AG09309 (cell line): ENCODE data around the gene RIPOR3.
"Not testable (repeated sequence)": the region's sequence is repeated elsewhere in the genome, so short reads cannot be mapped to it uniquely, and the experiment has no call there.

Source experiments
- DNase-seq: peaks from one replicate; pipeline ENCODE4 v3.0.0-alpha.2; 2010; ENCODE audit warnings: low read depth
- H3K4me3 ChIP-seq: 2 replicates; pipeline ENCODE4 v1.5.1; 2011; ENCODE audit warnings: mild to moderate bottlenecking, low read depth, low read length, moderate library complexity; ENCODE audit not compliant: control insufficient read depth
- TF ChIP-seq, protein P1 (sequence below): IDR thresholded peaks from 2 replicates; pipeline ENCODE4 v1.5.1; 2011; ENCODE audit warnings: mild to moderate bottlenecking, low read depth, low read length, inconsistent platforms; ENCODE audit not compliant: insufficient read depth, control insufficient read depth; ENCODE audit errors: missing control alignments

The RIPOR3 gene

DNA sequence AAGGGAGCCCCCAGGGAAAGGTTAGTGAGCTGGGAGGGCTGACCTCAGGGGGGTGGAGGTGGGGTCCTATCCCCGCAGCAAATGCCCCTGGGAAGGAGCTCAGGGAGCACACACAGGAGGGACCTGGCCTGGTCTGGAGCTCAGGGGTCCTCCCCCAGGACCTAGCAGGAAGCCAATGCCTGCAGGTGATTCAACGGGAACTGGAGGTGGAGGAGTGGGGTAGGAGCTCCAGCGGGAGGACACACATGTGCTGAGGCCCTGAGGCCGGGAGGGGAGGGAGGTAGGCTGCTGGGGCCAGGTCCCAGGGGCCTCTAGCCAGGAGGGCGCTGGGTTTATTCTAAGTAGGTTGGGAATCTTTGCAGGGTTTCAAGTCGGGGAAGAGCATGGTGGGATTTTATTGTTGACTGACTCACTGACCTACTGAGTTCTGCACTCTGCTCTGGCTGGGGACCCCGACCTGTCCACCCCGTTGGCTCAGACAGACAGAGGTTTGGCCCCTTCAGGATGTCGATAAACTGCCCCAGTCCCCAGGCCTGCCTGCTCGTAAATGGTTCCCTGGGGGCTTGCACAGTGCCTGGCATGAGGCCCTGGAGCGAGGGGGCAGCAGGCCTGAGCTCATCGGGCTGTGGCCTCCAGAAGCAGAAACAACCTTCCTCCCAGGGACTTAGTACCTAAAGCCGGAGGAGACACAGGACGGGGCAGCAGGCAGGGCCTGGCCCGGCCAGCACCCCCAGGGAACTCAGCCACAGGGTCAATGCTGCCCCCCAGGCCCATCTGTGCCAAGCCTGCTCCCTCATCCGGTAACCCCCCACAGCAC, 62.3 kb downstream of the RIPOR3 start:
- TF ChIP-seq, protein P1, sequence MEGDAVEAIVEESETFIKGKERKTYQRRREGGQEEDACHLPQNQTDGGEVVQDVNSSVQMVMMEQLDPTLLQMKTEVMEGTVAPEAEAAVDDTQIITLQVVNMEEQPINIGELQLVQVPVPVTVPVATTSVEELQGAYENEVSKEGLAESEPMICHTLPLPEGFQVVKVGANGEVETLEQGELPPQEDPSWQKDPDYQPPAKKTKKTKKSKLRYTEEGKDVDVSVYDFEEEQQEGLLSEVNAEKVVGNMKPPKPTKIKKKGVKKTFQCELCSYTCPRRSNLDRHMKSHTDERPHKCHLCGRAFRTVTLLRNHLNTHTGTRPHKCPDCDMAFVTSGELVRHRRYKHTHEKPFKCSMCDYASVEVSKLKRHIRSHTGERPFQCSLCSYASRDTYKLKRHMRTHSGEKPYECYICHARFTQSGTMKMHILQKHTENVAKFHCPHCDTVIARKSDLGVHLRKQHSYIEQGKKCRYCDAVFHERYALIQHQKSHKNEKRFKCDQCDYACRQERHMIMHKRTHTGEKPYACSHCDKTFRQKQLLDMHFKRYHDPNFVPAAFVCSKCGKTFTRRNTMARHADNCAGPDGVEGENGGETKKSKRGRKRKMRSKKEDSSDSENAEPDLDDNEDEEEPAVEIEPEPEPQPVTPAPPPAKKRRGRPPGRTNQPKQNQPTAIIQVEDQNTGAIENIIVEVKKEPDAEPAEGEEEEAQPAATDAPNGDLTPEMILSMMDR, result no peak
- H3K4me3 ChIP-seq, result no peak overlapping the region

DNA sequence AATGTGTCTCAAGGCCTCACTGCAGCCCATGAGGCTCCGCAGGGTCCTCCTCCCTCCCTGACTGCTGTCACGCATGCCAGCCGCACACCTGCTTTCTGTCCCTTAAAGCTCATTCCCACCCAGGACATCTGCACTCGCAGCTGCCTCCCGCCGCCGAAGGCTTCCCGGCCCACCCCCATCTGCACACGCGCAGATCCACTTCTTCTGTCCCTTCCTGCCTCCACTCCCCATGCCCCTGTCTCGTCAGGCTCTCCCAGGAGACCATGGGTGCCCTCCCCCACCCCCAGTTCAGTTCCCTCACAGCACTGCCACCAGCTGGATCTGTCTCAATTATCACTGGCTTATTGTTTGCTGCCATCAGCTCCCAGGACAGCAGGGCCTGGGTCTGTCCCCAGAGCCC, 63.0 kb downstream of the RIPOR3 start:
- TF ChIP-seq, protein P1, result no peak
- no peak overlapping the region for H3K4me3 ChIP-seq
- no peak for DNase-seq

More for the DNA sequence above, 62.3 kb downstream of the RIPOR3 start:
- no peak for DNase-seq

DNA sequence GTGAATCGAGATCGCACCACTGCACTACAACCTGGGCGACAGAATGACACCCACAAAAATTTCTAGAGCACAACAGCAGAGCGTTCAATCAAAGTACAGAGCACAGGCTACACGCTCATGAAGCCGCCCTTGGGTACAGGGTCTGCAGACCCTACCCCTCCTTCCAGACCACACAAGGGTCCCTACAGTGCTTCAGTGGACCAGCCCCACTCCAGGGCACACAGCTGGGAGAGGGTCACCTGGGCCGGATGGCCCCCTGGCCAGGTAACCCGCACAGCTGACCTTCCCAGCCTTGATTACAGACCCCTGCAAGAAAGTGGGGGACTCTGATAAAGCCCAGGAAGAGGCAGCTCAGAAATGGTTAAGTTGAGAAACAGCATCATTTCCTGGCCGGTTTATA, 63.6 kb downstream of the RIPOR3 start:
- TF ChIP-seq, protein P1, result no peak
- H3K4me3 ChIP-seq, result no peak overlapping the region

DNA sequence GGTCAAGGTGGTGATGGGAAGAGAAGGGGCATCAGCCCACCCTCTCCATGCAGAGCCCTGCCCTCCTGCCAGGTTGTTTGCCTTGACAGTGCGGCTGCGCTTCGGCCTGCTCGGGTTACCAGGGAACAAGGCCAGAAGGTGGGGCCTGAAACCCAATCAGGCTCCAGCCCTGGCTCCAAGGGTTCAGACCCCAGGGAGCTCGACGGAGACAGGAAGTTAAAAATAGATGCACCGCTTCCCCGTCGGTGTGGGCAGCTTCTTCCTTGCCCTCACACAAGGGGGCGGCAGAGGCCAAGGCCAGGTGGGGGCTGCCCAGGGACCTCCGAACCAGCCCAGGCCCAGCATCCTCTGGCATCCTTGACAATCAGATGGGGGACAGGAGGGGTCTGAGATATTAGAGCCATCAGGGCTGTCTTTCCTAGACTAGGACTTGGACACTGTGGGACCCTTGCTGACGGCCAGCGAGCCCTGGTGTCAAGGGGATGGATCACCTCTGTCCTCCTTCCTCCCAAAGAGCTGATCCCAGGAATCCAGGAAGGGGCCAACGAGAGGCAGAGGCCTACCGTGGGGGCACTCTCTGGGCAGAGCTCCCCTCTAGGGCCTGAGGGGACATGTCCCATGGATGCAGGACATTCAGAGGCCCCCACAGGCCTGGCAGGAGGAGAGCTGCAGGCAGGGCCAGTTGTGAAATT, 65.2 kb downstream of the RIPOR3 start:
- no peak overlapping the region for H3K4me3 ChIP-seq
- DNase-seq, result no peak
- TF ChIP-seq, protein P1, result peak; percentile 77

More for the DNA sequence above, 63.6 kb downstream of the RIPOR3 start:
- no peak for DNase-seq

DNA sequence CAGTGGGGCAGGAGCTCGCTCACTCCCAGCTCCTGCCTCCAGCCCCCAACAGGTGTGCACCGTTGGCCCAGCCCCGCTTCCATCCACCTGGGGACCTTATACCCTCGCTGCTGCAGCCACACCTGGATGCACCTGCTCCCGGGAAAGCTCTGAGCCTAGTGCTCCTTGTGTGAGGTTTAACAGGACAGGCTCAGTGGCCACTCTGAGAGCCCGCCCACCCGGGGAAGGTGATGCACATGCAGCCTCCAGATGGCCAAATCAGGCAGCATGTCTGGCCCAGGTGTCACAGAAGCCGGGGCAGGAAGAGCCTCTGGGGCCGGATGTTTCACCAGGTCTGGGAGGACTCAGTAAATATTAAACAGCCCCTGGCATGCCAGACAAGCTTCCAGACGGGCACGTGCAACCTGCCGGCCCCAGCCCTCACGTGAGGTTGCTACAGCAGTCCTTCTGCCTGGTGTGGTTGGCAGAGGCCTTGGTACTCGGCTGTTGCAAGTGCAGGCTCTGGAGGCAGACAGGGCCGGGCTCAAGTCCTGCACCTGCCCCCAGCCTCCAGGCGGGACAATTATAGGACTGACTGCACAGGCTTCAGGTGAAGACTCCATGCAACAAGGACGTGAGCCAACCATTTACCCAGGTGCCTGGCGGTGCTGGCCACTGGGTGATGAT, 66.9 kb downstream of the RIPOR3 start:
- no peak for DNase-seq
- H3K4me3 ChIP-seq, result no peak overlapping the region
- TF ChIP-seq, protein P1, result no peak

DNA sequence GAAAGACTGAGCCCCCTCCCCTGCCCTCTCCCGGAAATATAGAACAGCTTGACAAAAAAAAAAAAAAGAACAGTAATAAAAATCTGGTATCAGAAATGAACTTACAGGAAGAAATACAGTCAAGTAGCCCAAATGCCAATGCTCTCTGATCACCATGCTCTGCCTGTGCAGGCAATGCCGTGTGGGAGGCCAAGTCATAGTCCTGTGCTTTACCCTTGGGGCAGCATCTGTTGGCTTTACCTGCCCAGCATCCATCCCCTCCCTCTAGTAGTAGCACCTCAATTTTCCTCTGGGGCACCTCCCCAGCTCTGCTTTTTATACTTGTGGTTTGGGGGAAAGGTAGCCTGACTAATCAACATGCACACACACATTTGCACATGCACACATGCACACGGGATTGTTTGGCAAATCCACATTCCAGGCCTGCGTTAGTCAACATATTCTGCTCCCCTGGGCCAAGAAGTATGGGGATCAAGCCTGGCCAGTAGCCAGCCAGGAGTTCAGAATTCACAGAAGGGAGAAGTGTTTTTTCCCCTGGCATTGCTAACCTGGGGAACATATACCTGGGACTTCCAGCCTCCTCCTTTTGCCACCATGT, 70.2 kb downstream of the RIPOR3 start:
- DNase-seq, result no peak
- TF ChIP-seq, protein P1, result no peak
- H3K4me3 ChIP-seq, result no peak overlapping the region

DNA sequence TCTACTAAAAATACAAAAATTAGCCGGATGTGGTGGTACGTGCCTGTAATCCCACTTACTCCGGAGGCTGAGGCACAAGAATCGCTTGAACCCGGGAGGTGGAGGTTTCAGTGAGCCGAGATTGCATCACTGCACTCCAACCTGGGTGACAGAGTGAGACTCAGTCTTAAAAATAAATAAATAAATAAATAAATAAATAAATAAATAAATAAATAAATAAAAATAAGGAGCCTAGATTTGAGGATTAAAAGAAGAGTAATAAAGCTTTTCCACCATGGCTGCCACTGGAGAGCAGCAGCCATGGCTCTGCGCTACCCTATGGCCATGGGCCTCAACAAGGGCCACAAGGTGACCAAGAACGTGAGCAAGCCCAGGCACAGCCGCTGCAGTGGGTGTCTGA, 70.9 kb downstream of the RIPOR3 start:
- not testable (repeated sequence) for DNase-seq

More for the DNA sequence above, 70.9 kb downstream of the RIPOR3 start:
- not testable (repeated sequence) for H3K4me3 ChIP-seq
